H9 (cell line): Measurements from ENCODE around the gene CD4. TPM values are rescaled to one million over a fixed set of nuclear protein-coding genes. Genes with fewer than 3 reads are reported as not detected.

Experiments
- DNase-seq: peaks from one replicate; pipeline ENCODE4 v3.0.0-alpha.2; 2017
- H2AFZ ChIP-seq: one replicate; pipeline ENCODE4 v1.6.1; 2013; ENCODE audit warnings: mild to moderate bottlenecking, low read length, control low read depth, moderate library complexity
- H2AK5ac ChIP-seq: 2 replicates; pipeline ENCODE4 v1.6.1; 2013; ENCODE audit warnings: low read length, control low read depth, mixed read lengths; ENCODE audit not compliant: insufficient read length
- H2BK120ac ChIP-seq: one replicate; pipeline ENCODE4 v1.6.1; 2013; ENCODE audit warnings: low read depth, mild to moderate bottlenecking, low read length, control low read depth, inconsistent platforms; ENCODE audit not compliant: poor library complexity, severe bottlenecking
- H2BK12ac ChIP-seq: 2 replicates; pipeline ENCODE4 v1.6.1; 2013; ENCODE audit warnings: low read length, control low read depth, mixed read lengths, low read depth; ENCODE audit not compliant: insufficient read length
- H2BK15ac ChIP-seq: 2 replicates; pipeline ENCODE4 v1.6.1; 2013; ENCODE audit warnings: low read depth, low read length, control low read depth
- H2BK20ac ChIP-seq: one replicate; pipeline ENCODE4 v1.6.1; 2013; ENCODE audit warnings: low read depth, mild to moderate bottlenecking, low read length, control low read depth, inconsistent platforms; ENCODE audit not compliant: poor library complexity, severe bottlenecking
- H2BK5ac ChIP-seq: 2 replicates; pipeline ENCODE4 v1.6.1; 2013; ENCODE audit warnings: low read length, control low read depth, mixed read lengths; ENCODE audit not compliant: insufficient read length
- H3K14ac ChIP-seq: 2 replicates; pipeline ENCODE4 v1.6.1; 2013; ENCODE audit warnings: low read length, control low read depth; ENCODE audit not compliant: insufficient read depth
- H3K18ac ChIP-seq: 2 replicates; pipeline ENCODE4 v1.6.1; 2013; ENCODE audit warnings: low read depth, mild to moderate bottlenecking, mixed read lengths, low read length, control low read depth; ENCODE audit not compliant: insufficient read length
- H3K23ac ChIP-seq: 2 replicates; pipeline ENCODE4 v1.6.1; 2013; ENCODE audit warnings: low read length, control low read depth, mixed read lengths, low read depth; ENCODE audit not compliant: insufficient read length
- H3K23me2 ChIP-seq: 2 replicates; pipeline ENCODE4 v1.6.1; 2013; ENCODE audit warnings: low read depth, mild to moderate bottlenecking, mixed read lengths, low read length, control low read depth; ENCODE audit not compliant: insufficient read length, poor library complexity, severe bottlenecking
- H3K27ac ChIP-seq: 2 replicates; pipeline ENCODE4 v1.5.1; 2013; ENCODE audit warnings: low read length, control low read depth, mixed read lengths, low read depth; ENCODE audit not compliant: insufficient read length
- H3K27me3 ChIP-seq: 2 replicates; pipeline ENCODE4 v1.6.1; 2013; ENCODE audit warnings: low read length, control low read depth, inconsistent platforms; ENCODE audit not compliant: insufficient read depth
- H3K4ac ChIP-seq: 2 replicates; pipeline ENCODE4 v1.6.1; 2013; ENCODE audit warnings: low read depth, mild to moderate bottlenecking, control low read depth, inconsistent platforms, low read length, moderate library complexity
- H3K4me1 ChIP-seq: 2 replicates; pipeline ENCODE4 v1.6.1; 2013; ENCODE audit warnings: low read length, control low read depth, inconsistent platforms; ENCODE audit not compliant: insufficient read depth
- H3K4me2 ChIP-seq: 2 replicates; pipeline ENCODE4 v1.6.1; 2013; ENCODE audit warnings: low read length, control low read depth, mixed read lengths; ENCODE audit not compliant: insufficient read length, insufficient read depth
- H3K56ac ChIP-seq: 2 replicates; pipeline ENCODE4 v1.6.1; 2013; ENCODE audit warnings: low read depth, mild to moderate bottlenecking, mixed read lengths, low read length, control low read depth; ENCODE audit not compliant: insufficient read length
- H3K79me1 ChIP-seq: 2 replicates; pipeline ENCODE4 v1.6.1; 2013; ENCODE audit warnings: low read depth, mild to moderate bottlenecking, moderate library complexity, low read length, control low read depth, inconsistent platforms; ENCODE audit not compliant: insufficient read depth, poor library complexity, severe bottlenecking
- H3K79me2 ChIP-seq: 2 replicates; pipeline ENCODE4 v1.6.1; 2013; ENCODE audit warnings: low read length, control low read depth, inconsistent platforms; ENCODE audit not compliant: insufficient read depth
- H3K9ac ChIP-seq: 2 replicates; pipeline ENCODE4 v1.6.1; 2013; ENCODE audit warnings: low read length, control low read depth, mixed read lengths; ENCODE audit not compliant: insufficient read length; ENCODE audit errors: extremely low read depth
- H3K9me3 ChIP-seq: one replicate; pipeline ENCODE4 v1.6.1; 2013; ENCODE audit warnings: low read depth, low read length, inconsistent platforms; ENCODE audit not compliant: control insufficient read depth
- H3T11ph ChIP-seq: one replicate; pipeline ENCODE4 v1.6.1; 2013; ENCODE audit warnings: mild to moderate bottlenecking, low read length, control low read depth, inconsistent platforms
- H4K20me1 ChIP-seq: one replicate; pipeline ENCODE4 v1.6.1; 2013; ENCODE audit not compliant: control insufficient read depth, insufficient read length, insufficient read depth
- H4K5ac ChIP-seq: 2 replicates; pipeline ENCODE4 v1.6.1; 2013; ENCODE audit warnings: low read depth, mild to moderate bottlenecking, mixed read lengths, low read length, control low read depth; ENCODE audit not compliant: insufficient read length
- H4K8ac ChIP-seq: replicated peaks from 2 replicates; pipeline ENCODE4 v1.6.1; 2013; ENCODE audit warnings: low read length, control low read depth, mixed read lengths, low read depth; ENCODE audit not compliant: insufficient read length
- H4K91ac ChIP-seq: 2 replicates; pipeline ENCODE4 v1.6.1; 2013; ENCODE audit warnings: low read depth, mild to moderate bottlenecking, moderate library complexity, mixed read lengths, low read length, control low read depth; ENCODE audit not compliant: insufficient read length
- H3K27ac Mint-ChIP-seq, 3 experiments: 2 replicates in 2 of 3; 3 replicates in 1 of 3; pipeline ENCODE4 v1.8.0; 2020 to 2021; ENCODE audit warnings: mixed read lengths in 3 of 3, mild to moderate bottlenecking in 1 of 3, moderate library complexity in 1 of 3
- H3K27me3 Mint-ChIP-seq: 2 replicates; pipeline ENCODE4 v1.8.0; 2021; ENCODE audit warnings: low read depth, mild to moderate bottlenecking, moderate library complexity, mixed read lengths
- H3K36me3 Mint-ChIP-seq, 3 experiments: 2 replicates in 2 of 3; 3 replicates in 1 of 3; pipeline ENCODE4 v1.8.0; 2020 to 2021; ENCODE audit warnings: low read depth in 3 of 3, mixed read lengths in 3 of 3; ENCODE audit not compliant: insufficient read depth in 1 of 3
- H3K4me1 Mint-ChIP-seq, 2 experiments: 2 replicates each; pipeline ENCODE4 v1.8.0; 2020; ENCODE audit warnings: mixed read lengths in 2 of 2
- H3K4me3 Mint-ChIP-seq, 2 experiments: 2 replicates in 1 of 2; 3 replicates in 1 of 2; pipeline ENCODE4 v1.8.0; 2020 to 2021; ENCODE audit warnings: mild to moderate bottlenecking in 2 of 2, mixed read lengths in 2 of 2, moderate library complexity in 1 of 2
- H3K9me3 Mint-ChIP-seq, 2 experiments: 2 replicates in 1 of 2; 3 replicates in 1 of 2; pipeline ENCODE4 v1.8.0; 2020; ENCODE audit warnings: mild to moderate bottlenecking in 2 of 2, mixed read lengths in 2 of 2, moderate library complexity in 1 of 2
- WGBS: extraction: QIAGEN DNeasy Blood & Tissue Kit; methylation state at CpG from one replicate; pipeline ENCODE4 v1.1.7; 2013; ENCODE audit warnings: missing lambda C conversion rate, low lambda C conversion rate, mixed read lengths; ENCODE audit not compliant: insufficient read length; ENCODE audit errors: extremely low coverage; 5-methylcytosine and 5-hydroxymethylcytosine counted together
- total RNA-seq: library from RNA; stranded (reverse); gene quantifications from 2 replicates; pipeline ENCODE4 v1.2.1, GENCODE V29; 2021
- TF ChIP-seq, protein P1 (sequence below): fragments of 200-600 bp; sonication (generic); conservative IDR thresholded peaks from 3 replicates; pipeline ENCODE4 v1.8.0; 2021; ENCODE audit warnings: antibody characterized with exemption, mild to moderate bottlenecking

Gene CD4
- total RNA-seq, 1 experiment from 2014 or later = 1.1 TPM

DNA sequence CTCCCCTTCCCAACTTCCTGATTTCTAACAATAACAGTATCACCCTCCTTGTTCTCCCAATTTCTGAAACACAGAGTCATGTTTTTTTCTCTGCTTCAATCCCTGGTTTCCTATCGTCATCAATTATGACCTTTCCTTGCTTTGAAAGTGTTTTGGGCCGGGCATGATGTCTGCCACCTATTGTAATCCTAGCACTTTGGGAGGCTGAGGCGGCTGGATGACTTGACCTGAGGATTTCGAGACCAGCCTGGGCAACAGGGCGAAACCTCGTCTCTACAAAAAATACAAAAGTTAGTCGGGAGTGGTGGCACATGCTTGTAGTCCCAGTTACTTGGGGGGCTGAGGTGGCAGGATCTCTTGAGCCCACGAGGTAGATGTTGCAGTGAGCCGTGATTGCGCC is 19.7 kb downstream of the CD4 start:
- Mint-ChIP-seq H3K9me3 (peaks cover 2% of the 10 kb centered on the region in 2 experiments; a peak in 3 of 5 replicates), H3K4me3 (no peak overlapping the region; a peak in 1 of 5 replicates), H3K36me3 (peaks cover 0 to 2% (median 2%) of the 10 kb centered on the region in 3 experiments; a peak in 4 of 7 replicates), H3K27me3 (peaks cover 31% of the 10 kb centered on the region), H3K4me1 (peaks cover 19 to 25% of the 10 kb centered on the region in 2 experiments), H3K27ac (peak overlapping the region in 1 of 3 experiments; percentile 15; a peak in 2 of 7 replicates)
- H3K79me2 ChIP-seq = no peaks in the 10 kb centered on the region; the same call in 1 of the 2 replicates
- H4K8ac ChIP-seq = no peak overlapping the region
- no peak overlapping the region for H3K4me2 ChIP-seq
- H3K14ac ChIP-seq = peak overlapping the region; percentile 55; the same call in 1 of the 2 replicates
- WGBS = no CpG with 5 or more reads among the region's 10 CpGs
- no peak overlapping the region for H3K23ac ChIP-seq
- no peak overlapping the region for H4K5ac ChIP-seq
- no peaks in the 10 kb centered on the region for H3K23me2 ChIP-seq
- no peak overlapping the region for H2BK5ac ChIP-seq
- no peak overlapping the region for H2BK120ac ChIP-seq
- H3K79me1 ChIP-seq = no peaks in the 10 kb centered on the region
- no peak overlapping the region for H3K27ac ChIP-seq
- no peak overlapping the region for H3K9ac ChIP-seq
- no peak overlapping the region for H3K56ac ChIP-seq
- TF ChIP-seq, protein P1, sequence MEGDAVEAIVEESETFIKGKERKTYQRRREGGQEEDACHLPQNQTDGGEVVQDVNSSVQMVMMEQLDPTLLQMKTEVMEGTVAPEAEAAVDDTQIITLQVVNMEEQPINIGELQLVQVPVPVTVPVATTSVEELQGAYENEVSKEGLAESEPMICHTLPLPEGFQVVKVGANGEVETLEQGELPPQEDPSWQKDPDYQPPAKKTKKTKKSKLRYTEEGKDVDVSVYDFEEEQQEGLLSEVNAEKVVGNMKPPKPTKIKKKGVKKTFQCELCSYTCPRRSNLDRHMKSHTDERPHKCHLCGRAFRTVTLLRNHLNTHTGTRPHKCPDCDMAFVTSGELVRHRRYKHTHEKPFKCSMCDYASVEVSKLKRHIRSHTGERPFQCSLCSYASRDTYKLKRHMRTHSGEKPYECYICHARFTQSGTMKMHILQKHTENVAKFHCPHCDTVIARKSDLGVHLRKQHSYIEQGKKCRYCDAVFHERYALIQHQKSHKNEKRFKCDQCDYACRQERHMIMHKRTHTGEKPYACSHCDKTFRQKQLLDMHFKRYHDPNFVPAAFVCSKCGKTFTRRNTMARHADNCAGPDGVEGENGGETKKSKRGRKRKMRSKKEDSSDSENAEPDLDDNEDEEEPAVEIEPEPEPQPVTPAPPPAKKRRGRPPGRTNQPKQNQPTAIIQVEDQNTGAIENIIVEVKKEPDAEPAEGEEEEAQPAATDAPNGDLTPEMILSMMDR = no peak
- H4K91ac ChIP-seq = no peak overlapping the region
- H4K20me1 ChIP-seq = no peaks in the 10 kb centered on the region
- H2AFZ ChIP-seq = no peak overlapping the region
- no peak overlapping the region for H3K18ac ChIP-seq
- H3K4ac ChIP-seq = no peak overlapping the region
- no peak overlapping the region for H3T11ph ChIP-seq
- no peak overlapping the region for H2AK5ac ChIP-seq
- H2BK15ac ChIP-seq = no peak overlapping the region
- no peaks in the 10 kb centered on the region for H3K27me3 ChIP-seq
- H2BK12ac ChIP-seq = no peak overlapping the region
- no peaks in the 10 kb centered on the region for H3K9me3 ChIP-seq
- no peak overlapping the region for H2BK20ac ChIP-seq
- peak; percentile 33 for DNase-seq
- peaks cover 2% of the 10 kb centered on the region; the same call in 1 of the 2 replicates for H3K4me1 ChIP-seq
